Tibial artery (tissue), 4 donors: ENCODE results near the gene GDF7.

Experiments used
- DNase-seq, 2 donors: peaks; one replicate each; pipeline ENCODE4 v3.0.0-alpha.2; 2019
- H3K27ac ChIP-seq, 2 donors: fragments of 200-600 bp; sonication (generic) in 1 of 2; 1 replicate in 1 of 2; 2 replicates in 1 of 2; pipeline ENCODE4 v1.5.1; 2018 to 2019; ENCODE audit warnings: mild to moderate bottlenecking in 1 of 2
- H3K27me3 ChIP-seq, 2 donors: fragments of 200-600 bp; sonication (generic) in 1 of 2; one replicate each; pipeline versions ENCODE4 v1.5.1 to v1.6.0; 2016 to 2019
- H3K36me3 ChIP-seq, 3 donors: fragments of 200-600 bp; sonication (generic) in 2 of 3; one replicate each; pipeline ENCODE4 v1.5.1; 2016 to 2019; ENCODE audit warnings: mild to moderate bottlenecking in 2 of 3
- H3K4me1 ChIP-seq, 4 donors: fragments of 200-600 bp; sonication (generic) in 2 of 4; 1 replicate in 3 of 4; 2 replicates in 1 of 4; pipeline ENCODE4 v1.5.1; 2016 to 2019
- H3K4me3 ChIP-seq, 2 donors: fragments of 200-600 bp; sonication (generic) in 1 of 2; 1 replicate in 1 of 2; 2 replicates in 1 of 2; pipeline ENCODE4 v1.5.1; 2018 to 2019; ENCODE audit warnings: mild to moderate bottlenecking in 2 of 2
- H3K9me3 ChIP-seq, 3 donors: fragments of 200-600 bp; sonication (generic) in 1 of 3; one replicate each; pipeline ENCODE4 v1.5.1; 2016 to 2019
- intact Hi-C: fragments of 100-400 bp; cut with DNase I; formaldehyde crosslinking; loops from one replicate; pipeline ENCODE4 v1.15.0; 2023; ENCODE audit warnings: low total_unique reads
- TF ChIP-seq, protein P1 (sequence below), 2 experiments: fragments of 200-600 bp in 1 of 2; fragments of 450-650 bp in 1 of 2; IDR thresholded peaks; one replicate each; pipeline ENCODE4 v1.5.1; 2017 to 2019; ENCODE audit warnings: antibody characterized with exemption in 2 of 2, mild to moderate bottlenecking in 1 of 2, moderate library complexity in 1 of 2

Gene GDF7

DNA sequence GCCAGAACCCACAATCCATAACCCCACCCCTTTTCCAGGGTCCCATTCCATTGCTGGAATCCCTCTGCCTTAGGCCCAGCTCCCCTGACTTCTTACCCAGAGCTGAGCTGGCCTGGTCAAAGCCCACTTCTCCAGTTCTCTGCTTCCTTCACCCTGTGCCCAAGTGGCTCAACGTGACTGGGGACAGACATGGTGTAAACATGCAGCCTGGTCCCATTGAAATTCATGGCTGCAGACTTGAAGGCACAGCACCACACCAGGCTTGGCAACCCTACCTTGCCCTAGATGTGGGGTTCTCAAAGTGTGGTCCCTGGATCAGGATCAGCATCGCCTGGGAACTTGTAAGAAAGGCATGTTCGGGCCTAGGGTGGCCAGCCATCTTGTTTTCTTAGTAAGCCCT lies 19.7 kb upstream of the GDF7 start:
- Histone ChIP-seq H3K4me1 (peaks cover 0 to 53% (median 40%) of the 10 kb centered on the region in 4 donors), H3K4me3 (no peak overlapping the region), H3K27me3 (no peaks in the 10 kb centered on the region), H3K36me3 (peaks cover 16 to 47% (median 32%) of the 10 kb centered on the region in 3 donors), H3K27ac (peak overlapping the region in 1 of 2 donors; percentile 98), H3K9me3 (no peaks in the 10 kb centered on the region)
- TF ChIP-seq, protein P1, sequence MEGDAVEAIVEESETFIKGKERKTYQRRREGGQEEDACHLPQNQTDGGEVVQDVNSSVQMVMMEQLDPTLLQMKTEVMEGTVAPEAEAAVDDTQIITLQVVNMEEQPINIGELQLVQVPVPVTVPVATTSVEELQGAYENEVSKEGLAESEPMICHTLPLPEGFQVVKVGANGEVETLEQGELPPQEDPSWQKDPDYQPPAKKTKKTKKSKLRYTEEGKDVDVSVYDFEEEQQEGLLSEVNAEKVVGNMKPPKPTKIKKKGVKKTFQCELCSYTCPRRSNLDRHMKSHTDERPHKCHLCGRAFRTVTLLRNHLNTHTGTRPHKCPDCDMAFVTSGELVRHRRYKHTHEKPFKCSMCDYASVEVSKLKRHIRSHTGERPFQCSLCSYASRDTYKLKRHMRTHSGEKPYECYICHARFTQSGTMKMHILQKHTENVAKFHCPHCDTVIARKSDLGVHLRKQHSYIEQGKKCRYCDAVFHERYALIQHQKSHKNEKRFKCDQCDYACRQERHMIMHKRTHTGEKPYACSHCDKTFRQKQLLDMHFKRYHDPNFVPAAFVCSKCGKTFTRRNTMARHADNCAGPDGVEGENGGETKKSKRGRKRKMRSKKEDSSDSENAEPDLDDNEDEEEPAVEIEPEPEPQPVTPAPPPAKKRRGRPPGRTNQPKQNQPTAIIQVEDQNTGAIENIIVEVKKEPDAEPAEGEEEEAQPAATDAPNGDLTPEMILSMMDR (IDR thresholded peaks at IDR 0.05) = no peak
- no peak for DNase-seq
- intact Hi-C loops = loop anchor here (5.0 kb wide), 1 partner anchor 270 kb away; no protein-coding TSS in a partner anchor

DNA sequence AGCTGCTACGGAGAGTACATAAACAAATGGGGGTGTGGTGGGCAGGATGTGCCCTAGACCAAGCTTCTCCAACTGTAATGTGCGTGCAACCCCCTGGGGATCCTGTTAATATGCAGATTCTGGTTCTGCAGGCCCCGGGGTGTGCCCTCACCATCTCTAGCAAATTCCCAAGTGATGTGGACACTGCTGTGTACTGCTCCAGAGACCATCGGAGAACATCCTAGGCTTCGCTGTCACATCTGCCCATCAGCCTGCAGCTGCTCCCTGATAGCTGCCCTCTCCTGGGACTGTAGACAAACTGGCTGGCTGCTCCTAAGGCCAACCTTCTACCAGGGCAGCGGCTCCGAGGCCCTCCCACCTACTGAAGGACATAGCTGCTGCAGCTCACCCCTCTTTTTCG lies 19.2 kb upstream of the GDF7 start:
- intact Hi-C loops = loop anchor here (5.0 kb wide), 1 partner anchor 270 kb away; no protein-coding TSS in a partner anchor
- no peak for DNase-seq
- peaks cover 16 to 45% (median 31%) of the 10 kb centered on the region in 3 donors for H3K36me3 ChIP-seq
- H3K4me1 ChIP-seq = peaks cover 0 to 53% (median 37%) of the 10 kb centered on the region in 4 donors
- H3K27ac ChIP-seq = peak overlapping the region in 1 of 2 donors; percentile 98
- no peak overlapping the region for H3K4me3 ChIP-seq
- H3K9me3 ChIP-seq = no peaks in the 10 kb centered on the region
- TF ChIP-seq, protein P1 (IDR thresholded peaks at IDR 0.05) = no peak
- no peaks in the 10 kb centered on the region for H3K27me3 ChIP-seq

DNA sequence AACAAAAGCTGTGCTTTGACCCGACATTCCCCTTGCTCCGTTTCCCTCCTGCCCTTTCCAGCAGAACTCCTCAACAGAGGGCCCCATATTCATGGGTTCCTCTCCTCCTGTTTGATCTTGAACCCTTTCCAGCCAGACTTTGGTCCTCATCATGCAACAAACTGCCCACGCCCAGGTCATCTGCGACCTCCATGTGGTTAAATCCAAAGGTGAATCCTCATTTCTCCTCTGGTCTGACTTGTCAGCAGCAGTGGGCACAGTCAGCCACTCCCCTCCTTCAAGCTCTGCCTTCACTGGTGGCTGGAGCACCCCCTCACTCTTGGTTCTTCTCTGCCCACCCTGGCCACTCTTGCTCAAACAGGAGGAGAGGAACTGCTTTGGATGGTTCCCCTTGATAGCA lies 18.7 kb upstream of the GDF7 start:
- H3K9me3 ChIP-seq = no peaks in the 10 kb centered on the region
- peak overlapping the region; percentile 98 for H3K27ac ChIP-seq
- H3K4me3 ChIP-seq = no peak overlapping the region
- no peaks in the 10 kb centered on the region for H3K27me3 ChIP-seq
- DNase-seq = no peak
- peaks cover 16 to 40% (median 27%) of the 10 kb centered on the region in 3 donors for H3K36me3 ChIP-seq
- TF ChIP-seq, protein P1 (IDR thresholded peaks at IDR 0.05) = no peak
- peaks cover 0 to 50% (median 37%) of the 10 kb centered on the region in 4 donors for H3K4me1 ChIP-seq
- intact Hi-C loops = loop anchor here (5.0 kb wide), 1 partner anchor 271 kb away; no protein-coding TSS in a partner anchor

DNA sequence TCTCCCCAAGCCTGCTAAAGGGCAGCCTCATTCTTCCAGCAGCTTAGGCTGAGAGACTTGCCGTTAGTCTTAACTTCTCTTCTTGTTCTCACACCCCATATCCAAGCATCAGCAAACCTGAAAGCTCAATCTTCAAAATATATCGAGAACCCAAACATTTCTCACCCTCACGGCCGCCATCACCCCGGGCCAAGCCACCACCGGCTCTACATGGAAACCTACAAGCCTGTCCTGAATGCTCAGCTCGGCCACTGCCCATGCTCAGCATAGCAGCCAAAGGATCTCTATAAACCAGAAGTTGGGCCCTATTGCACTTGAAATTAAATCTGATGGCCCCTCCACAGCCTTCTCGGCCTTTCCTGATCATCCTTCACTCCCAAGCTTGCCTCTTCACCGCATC lies 18.1 kb upstream of the GDF7 start:
- Histone ChIP-seq H3K9me3 (no peaks in the 10 kb centered on the region), H3K27me3 (no peaks in the 10 kb centered on the region), H3K27ac (peak overlapping the region; percentile 98), H3K4me1 (peaks cover 0 to 50% (median 37%) of the 10 kb centered on the region in 4 donors), H3K4me3 (peak overlapping the region; percentile 92 to 97), H3K36me3 (peaks cover 15 to 34% (median 21%) of the 10 kb centered on the region in 3 donors)
- intact Hi-C loops = loop anchor here (5.0 kb wide), 1 partner anchor 272 kb away; no protein-coding TSS in a partner anchor
- DNase-seq = no peak
- TF ChIP-seq, protein P1 (IDR thresholded peaks at IDR 0.05) = no peak

DNA sequence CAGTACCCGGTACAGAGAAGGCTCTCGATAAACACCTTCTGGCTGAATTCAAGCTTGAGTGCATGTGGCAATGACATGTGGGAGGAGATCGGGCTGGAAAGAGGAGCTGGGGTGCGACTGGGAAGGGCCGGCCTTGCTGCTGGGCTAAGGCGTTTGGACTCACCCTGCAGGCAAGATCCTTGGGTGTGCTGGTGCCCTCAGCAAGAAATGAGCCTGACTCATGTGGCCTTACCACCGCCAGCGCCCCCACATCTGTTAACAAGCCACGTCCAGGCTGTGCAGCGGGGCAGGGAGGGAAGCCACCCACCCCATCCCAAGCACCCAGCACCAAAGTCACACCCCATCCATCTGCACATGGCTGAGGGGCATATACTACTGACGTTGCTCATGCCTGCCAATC lies 17.4 kb upstream of the GDF7 start:
- intact Hi-C loops = loop anchor here (5.0 kb wide), 1 partner anchor 272 kb away; no protein-coding TSS in a partner anchor
- Histone ChIP-seq H3K9me3 (no peaks in the 10 kb centered on the region), H3K36me3 (peaks cover 8 to 26% (median 17%) of the 10 kb centered on the region in 3 donors), H3K27me3 (no peaks in the 10 kb centered on the region), H3K4me1 (peaks cover 0 to 50% (median 37%) of the 10 kb centered on the region in 4 donors), H3K4me3 (peak overlapping the region; percentile 92 to 97), H3K27ac (peak overlapping the region; percentile 98)
- TF ChIP-seq, protein P1 (IDR thresholded peaks at IDR 0.05) = no peak
- DNase-seq = no peak
